MM.1S (cell line): ENCODE measurements around the gene NRXN3.

Source experiments
- EZH2phosphoT487 ChIP-seq: fragments of 300-600 bp; sonication (generic); IDR thresholded peaks from 2 replicates; pipeline ENCODE4 v1.6.1; 2018; ENCODE audit warnings: antibody characterized with exemption, low read length
- TF ChIP-seq, protein P1 (sequence below): fragments of 300-600 bp; sonication (generic); IDR thresholded peaks from 2 replicates; pipeline ENCODE4 v1.5.1; 2016; ENCODE audit warnings: antibody characterized with exemption, low read length, mixed read lengths

DNA sequence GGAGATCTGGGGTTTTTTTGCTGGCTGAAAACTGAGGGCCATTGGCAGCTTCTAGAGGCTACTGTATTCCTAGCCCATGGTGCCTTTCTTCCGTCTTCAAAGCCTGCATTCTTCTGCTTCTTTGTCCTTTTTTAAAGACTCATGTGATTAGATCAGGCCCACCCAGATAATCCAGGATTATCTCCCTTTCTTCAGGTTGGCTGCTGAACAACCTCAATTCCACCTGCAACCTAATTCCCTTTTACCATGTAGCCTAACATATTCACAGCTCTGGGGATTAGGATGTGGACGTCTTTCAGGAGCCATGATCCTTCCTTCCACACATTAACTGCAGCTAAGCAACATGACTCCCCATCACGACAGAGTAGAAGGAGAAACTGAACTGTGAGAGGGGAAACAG lies 1055.6 kb downstream of the NRXN3 start:
- TF ChIP-seq, protein P1, sequence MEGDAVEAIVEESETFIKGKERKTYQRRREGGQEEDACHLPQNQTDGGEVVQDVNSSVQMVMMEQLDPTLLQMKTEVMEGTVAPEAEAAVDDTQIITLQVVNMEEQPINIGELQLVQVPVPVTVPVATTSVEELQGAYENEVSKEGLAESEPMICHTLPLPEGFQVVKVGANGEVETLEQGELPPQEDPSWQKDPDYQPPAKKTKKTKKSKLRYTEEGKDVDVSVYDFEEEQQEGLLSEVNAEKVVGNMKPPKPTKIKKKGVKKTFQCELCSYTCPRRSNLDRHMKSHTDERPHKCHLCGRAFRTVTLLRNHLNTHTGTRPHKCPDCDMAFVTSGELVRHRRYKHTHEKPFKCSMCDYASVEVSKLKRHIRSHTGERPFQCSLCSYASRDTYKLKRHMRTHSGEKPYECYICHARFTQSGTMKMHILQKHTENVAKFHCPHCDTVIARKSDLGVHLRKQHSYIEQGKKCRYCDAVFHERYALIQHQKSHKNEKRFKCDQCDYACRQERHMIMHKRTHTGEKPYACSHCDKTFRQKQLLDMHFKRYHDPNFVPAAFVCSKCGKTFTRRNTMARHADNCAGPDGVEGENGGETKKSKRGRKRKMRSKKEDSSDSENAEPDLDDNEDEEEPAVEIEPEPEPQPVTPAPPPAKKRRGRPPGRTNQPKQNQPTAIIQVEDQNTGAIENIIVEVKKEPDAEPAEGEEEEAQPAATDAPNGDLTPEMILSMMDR: no peak
- no peak for TF ChIP-seq EZH2phosphoT487
